Endothelial cell of umbilical vein (primary cell): ENCODE measurements around the gene PLOD2. TPM values are rescaled to one million over a fixed set of nuclear protein-coding genes. Genes with fewer than 3 reads are reported as not detected.
A peak's percentile ranks its signal among the peaks of the same experiment; 100 is the strongest.

Experiments
- BruUV-seq: library from RNA; stranded (reverse); fragments of 400-500 nt; replicated peaks from 2 replicates; lab custom pipeline; 2021; lab: Mats Ljungman, UMichigan
- CTCF ChIA-PET: fragments of 300-600, 350-600 bp; sonication (Branson Sonifier 250); formaldehyde crosslinking; loops from one replicate; lab custom pipeline; 2021; ENCODE audit warnings: antibody characterized with exemption, inconsistent platforms; lab: Charles Lee
- POLR2A ChIA-PET: fragments of 300-600, 350-600 bp; sonication (Branson Sonifier 250); formaldehyde crosslinking; loops from one replicate; lab custom pipeline; 2021; ENCODE audit warnings: antibody characterized with exemption, inconsistent platforms; lab: Charles Lee
- DNase-seq: peaks from one replicate; pipeline ENCODE4 v3.0.0-alpha.2; 2011; ENCODE audit warnings: low read depth, low spot score
- FAIRE-seq: peaks from 2 replicates; lab custom pipeline; 2011; peaks lifted over from hg19 to GRCh38; lab: Jason Lieb, UNC
- H2AFZ ChIP-seq: 2 replicates; pipeline ENCODE4 v1.6.0; 2012; ENCODE audit warnings: low read depth, low read length, control low read depth, inconsistent platforms
- H3K27ac ChIP-seq: 2 replicates; pipeline ENCODE4 v1.5.1; 2011; ENCODE audit warnings: low read depth, mild to moderate bottlenecking, control low read depth, low read length, moderate library complexity; ENCODE audit not compliant: insufficient read depth
- H3K27me3 ChIP-seq, 2 experiments: 2 replicates each; pipeline versions ENCODE4 v1.6.0 to v1.6.1; 2011; ENCODE audit warnings: low read length in 2 of 2, mixed read lengths in 1 of 2; ENCODE audit not compliant: control insufficient read depth in 2 of 2, insufficient read depth in 2 of 2
- H3K36me3 ChIP-seq, 2 experiments: 2 replicates in 1 of 2; 3 replicates in 1 of 2; pipeline ENCODE4 v1.5.1; 2011; ENCODE audit warnings: low read length in 2 of 2, mild to moderate bottlenecking in 1 of 2, moderate library complexity in 1 of 2; ENCODE audit not compliant: control insufficient read depth in 2 of 2, insufficient read depth in 2 of 2; ENCODE audit errors: extremely low read depth in 1 of 2
- H3K4me1 ChIP-seq: 3 replicates; pipeline ENCODE4 v1.5.1; 2011; ENCODE audit warnings: mild to moderate bottlenecking, low read length; ENCODE audit not compliant: control insufficient read depth, insufficient read depth; ENCODE audit errors: extremely low read depth
- H3K4me2 ChIP-seq: 2 replicates; pipeline ENCODE4 v1.6.1; 2011; ENCODE audit warnings: low read length, control low read depth, mixed read lengths; ENCODE audit not compliant: insufficient read depth
- H3K4me3 ChIP-seq, 3 experiments: fragments of 200-600 bp in 1 of 3; sonication (generic), shearing (Covaris generic) in 1 of 3; replicated peaks in 1 of 3; 2 replicates each; pipeline ENCODE4 v1.5.1; 2011 to 2016; ENCODE audit warnings: control low read depth in 3 of 3, low read length in 3 of 3, mild to moderate bottlenecking in 2 of 3, inconsistent platforms in 1 of 3, low read depth in 1 of 3, moderate library complexity in 1 of 3; ENCODE audit not compliant: insufficient read depth in 1 of 3
- H3K79me2 ChIP-seq: 2 replicates; pipeline ENCODE4 v1.6.0; 2012; ENCODE audit warnings: low read length, inconsistent platforms; ENCODE audit not compliant: control insufficient read depth, insufficient read depth
- H3K9ac ChIP-seq: replicated peaks from 2 replicates; pipeline ENCODE3; 2011; ENCODE audit warnings: low read length, control low read depth; ENCODE audit not compliant: insufficient read depth; ENCODE audit errors: extremely low read depth
- H3K9me1 ChIP-seq: replicated peaks from 3 replicates; pipeline ENCODE4 v1.6.0; 2011; ENCODE audit warnings: mild to moderate bottlenecking, low read length; ENCODE audit not compliant: control insufficient read depth, insufficient read depth; ENCODE audit errors: extremely low read depth
- H3K9me3 ChIP-seq: replicated peaks from 2 replicates; pipeline ENCODE4 v1.5.1; 2012; ENCODE audit warnings: low read length, inconsistent platforms; ENCODE audit not compliant: control insufficient read depth, insufficient read depth
- H4K20me1 ChIP-seq: replicated peaks from 2 replicates; pipeline ENCODE3; 2011; ENCODE audit warnings: mild to moderate bottlenecking, low read length; ENCODE audit not compliant: control insufficient read depth, insufficient read depth; ENCODE audit errors: extremely low read depth
- EZH2 ChIP-seq: IDR thresholded peaks from 2 replicates; pipeline ENCODE4 v1.6.1; 2012; ENCODE audit warnings: borderline replicate concordance, low read depth, mild to moderate bottlenecking, moderate library complexity, low read length, inconsistent platforms; ENCODE audit not compliant: severe bottlenecking
- FOS ChIP-seq: IDR thresholded peaks from 2 replicates; pipeline ENCODE4 v1.6.1; 2011; ENCODE audit warnings: mild to moderate bottlenecking, low read length, moderate library complexity, borderline replicate concordance; ENCODE audit not compliant: insufficient read depth
- GATA2 ChIP-seq: IDR thresholded peaks from 2 replicates; pipeline ENCODE4 v1.7.0; 2011; ENCODE audit warnings: low read depth, mild to moderate bottlenecking, moderate library complexity, mixed read lengths, low read length; ENCODE audit not compliant: insufficient read length, insufficient read depth
- JUN ChIP-seq: IDR thresholded peaks from 2 replicates; pipeline ENCODE4 v1.6.1; 2011; ENCODE audit warnings: borderline replicate concordance, low read depth; ENCODE audit not compliant: insufficient read length, insufficient read depth
- MAX ChIP-seq: IDR thresholded peaks from 2 replicates; pipeline ENCODE4 v1.6.1; 2011; ENCODE audit not compliant: insufficient read depth, insufficient read length
- MYC ChIP-seq: IDR thresholded peaks from one replicate; pipeline ENCODE4 v1.6.1; 2011; ENCODE audit warnings: mild to moderate bottlenecking, low read depth, low read length
- POLR2A ChIP-seq: IDR thresholded peaks from 2 replicates; pipeline ENCODE4 v1.6.1; 2012; ENCODE audit warnings: low read depth, mild to moderate bottlenecking, control low read depth, low read length
- POLR2AphosphoS5 ChIP-seq: IDR thresholded peaks from 2 replicates; pipeline ENCODE4 v1.6.1; 2012; ENCODE audit warnings: low read depth, mild to moderate bottlenecking, control low read depth, low read length, moderate library complexity; ENCODE audit not compliant: insufficient read depth
- dilution Hi-C: fragments of 300-500 bp; cut with MboI; formaldehyde crosslinking; loops from one replicate; pipeline ENCODE4 v1.15.0; 2019; ENCODE audit warnings: low sequenced_read_pairs; ENCODE audit not compliant: extremely low pct_ligation_motif_present
- intact Hi-C: fragments of 100-400 bp; cut with micrococcal nuclease; formaldehyde crosslinking; loops from one replicate; pipeline ENCODE4 v1.10.0; 2022
- polyA plus RNA-seq, 4 experiments: library from polyadenylated mRNA; depleted of rRNA in 3 of 4; stranded (reverse) in 3 of 4; unstranded in 1 of 4; fragments of >200 nt; gene quantifications; 2 replicates each; pipeline versions ENCODE4 v1.2.1 to v1.2.3, GENCODE V29; 2011 to 2012; ENCODE audit warnings: missing spikeins in 1 of 4
- total RNA-seq: library from RNA; stranded (reverse); gene quantifications from 2 replicates; pipeline ENCODE4 v1.2.3, GENCODE V29; 2021
- TF ChIP-seq, protein P1 (sequence below), 2 donors: IDR thresholded peaks; 1 replicate in 1 of 2; 2 replicates in 1 of 2; pipeline ENCODE4 v1.5.1; 2011; ENCODE audit warnings: low read length in 2 of 2, mild to moderate bottlenecking in 2 of 2, moderate library complexity in 2 of 2, control low read depth in 1 of 2, inconsistent platforms in 1 of 2, low read depth in 1 of 2; ENCODE audit not compliant: insufficient read depth in 1 of 2; ENCODE audit errors: extremely low read depth in 1 of 2

The PLOD2 gene
- total and polyA plus RNA-seq, 2 donors (not counting 3 experiments of a cell fraction or from before 2014, with no cell fraction given) = 36.1 to 193 TPM

DNA sequence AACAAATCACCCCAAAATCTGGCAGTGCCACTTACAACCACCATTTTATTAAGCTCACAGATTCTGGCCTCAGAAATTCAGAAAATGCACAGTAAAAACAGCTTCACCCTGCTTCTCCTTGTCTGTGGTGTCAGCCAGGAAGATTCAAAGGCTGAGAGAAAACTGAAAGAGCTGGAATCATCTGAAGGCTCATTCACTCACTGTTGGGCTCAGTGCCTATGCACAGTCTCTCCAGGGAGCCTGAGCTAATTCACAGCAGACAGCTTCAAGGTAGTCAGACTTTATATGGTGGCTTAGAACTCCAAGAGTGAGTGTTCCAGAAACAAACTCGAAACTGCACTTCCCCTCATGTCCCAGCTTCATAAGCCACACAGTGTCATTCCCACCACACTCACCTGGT is 16.5 kb upstream of the PLOD2 start:
- no peak for DNase-seq
- Histone ChIP-seq H3K4me3 (peak overlapping the region in 1 of 3 experiments; percentile 26), H3K4me1 (peaks cover 37% of the 10 kb centered on the region), H3K9me3 (no peaks in the 10 kb centered on the region), H3K27ac (peak overlapping the region; percentile 99), H3K4me2 (peak overlapping the region; percentile 71), H3K79me2 (no peaks in the 10 kb centered on the region), H2AFZ (peak overlapping the region; percentile 59), H3K36me3 (no peaks in the 10 kb centered on the region), H4K20me1 (no peaks in the 10 kb centered on the region), H3K9ac (peak overlapping the region; percentile 74), H3K27me3 (no peaks in the 10 kb centered on the region), H3K9me1 (no peaks in the 10 kb centered on the region)
- FAIRE-seq = peak; percentile 24
- ChIA-PET CTCF (interaction anchor here (1.0 to 3.8 kb wide), 10 partner anchors 11 to 401 kb away, joined by 3 to 36 read pairs (median 10); partner anchors contain the start of gene PLOD2), POLR2A (interaction anchor here (1.0 to 4.2 kb wide), 4 partner anchors 11 to 40 kb away, joined by 4 to 42 read pairs (median 8); partner anchors contain the start of gene PLOD2)
- TF ChIP-seq JUN (no peak), GATA2 (no peak), MYC (no peak), FOS (no peak), MAX (no peak), POLR2A (no peak), EZH2 (no peak), POLR2AphosphoS5 (no peak)
- TF ChIP-seq, protein P1, sequence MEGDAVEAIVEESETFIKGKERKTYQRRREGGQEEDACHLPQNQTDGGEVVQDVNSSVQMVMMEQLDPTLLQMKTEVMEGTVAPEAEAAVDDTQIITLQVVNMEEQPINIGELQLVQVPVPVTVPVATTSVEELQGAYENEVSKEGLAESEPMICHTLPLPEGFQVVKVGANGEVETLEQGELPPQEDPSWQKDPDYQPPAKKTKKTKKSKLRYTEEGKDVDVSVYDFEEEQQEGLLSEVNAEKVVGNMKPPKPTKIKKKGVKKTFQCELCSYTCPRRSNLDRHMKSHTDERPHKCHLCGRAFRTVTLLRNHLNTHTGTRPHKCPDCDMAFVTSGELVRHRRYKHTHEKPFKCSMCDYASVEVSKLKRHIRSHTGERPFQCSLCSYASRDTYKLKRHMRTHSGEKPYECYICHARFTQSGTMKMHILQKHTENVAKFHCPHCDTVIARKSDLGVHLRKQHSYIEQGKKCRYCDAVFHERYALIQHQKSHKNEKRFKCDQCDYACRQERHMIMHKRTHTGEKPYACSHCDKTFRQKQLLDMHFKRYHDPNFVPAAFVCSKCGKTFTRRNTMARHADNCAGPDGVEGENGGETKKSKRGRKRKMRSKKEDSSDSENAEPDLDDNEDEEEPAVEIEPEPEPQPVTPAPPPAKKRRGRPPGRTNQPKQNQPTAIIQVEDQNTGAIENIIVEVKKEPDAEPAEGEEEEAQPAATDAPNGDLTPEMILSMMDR (IDR thresholded peaks at IDR 0.05; ENCODE audit: extremely low read depth in 1 of 2, insufficient read depth in 1 of 2, low read depth in 1 of 2, low read length in 2 of 2) = no peak
- dilution Hi-C loops = no loop called here
- intact Hi-C loops = loop anchor here (1.0 kb wide), 3 partner anchors 10 to 18 kb away; partner anchors contain the start of gene PLOD2
- BruUV-seq = TSS peak; percentile 98
